ENCODE data around the gene SPEM1.

DNA sequence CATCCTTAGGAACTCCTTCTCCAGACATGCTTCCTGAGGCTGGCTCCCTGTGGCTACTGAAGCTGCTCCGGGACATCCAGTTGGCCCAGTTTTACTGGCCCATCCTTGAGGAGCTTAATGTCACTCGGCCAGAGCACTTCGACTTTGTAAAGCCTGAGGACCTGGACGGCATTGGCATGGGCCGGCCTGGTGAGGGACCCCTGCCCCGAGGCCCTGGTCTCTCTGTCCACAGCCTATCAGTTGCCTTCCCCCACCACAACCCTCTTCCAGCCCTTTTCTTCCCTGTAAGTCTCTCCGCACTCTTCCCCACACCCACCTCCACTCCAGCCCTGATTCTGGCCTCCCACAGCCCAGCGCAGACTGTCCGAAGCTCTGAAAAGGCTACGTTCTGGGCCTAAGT is 37.2 kb upstream of the SPEM1 start:
- TF ChIP-seq POLR2A (IDR thresholded peaks at IDR 0.05), result no peak
- no peak for TF ChIP-seq EP300 (IDR thresholded peaks at IDR 0.05)

All from stomach (tissue), 4 donors.